Stimulated activated CD4-positive, alpha-beta T cell treated with anti-CD3 and anti-CD28 coated beads, Interleukin-15, amount 100 ng/mL, for 1 hour (primary cell): Measurements from ENCODE around the gene CHD5.

ENCODE experiments used
- DNase-seq, 2 donors: peaks; one replicate each; pipeline ENCODE4 v3.0.0-alpha.2; 2020; ENCODE audit warnings: low read depth in 1 of 2, low spot score in 1 of 2

Gene CHD5

GRCh38 chr1:6100861-6101783 lies 79.0 kb downstream of the CHD5 start:
- no peak for DNase-seq

GRCh38 chr1:6099787-6100765 lies 80.0 kb downstream of the CHD5 start:
- no peak for DNase-seq

- no peak for DNase-seq
Measured at GRCh38 chr1:6099297-6099696, 80.8 kb downstream of the CHD5 start.

DNA sequence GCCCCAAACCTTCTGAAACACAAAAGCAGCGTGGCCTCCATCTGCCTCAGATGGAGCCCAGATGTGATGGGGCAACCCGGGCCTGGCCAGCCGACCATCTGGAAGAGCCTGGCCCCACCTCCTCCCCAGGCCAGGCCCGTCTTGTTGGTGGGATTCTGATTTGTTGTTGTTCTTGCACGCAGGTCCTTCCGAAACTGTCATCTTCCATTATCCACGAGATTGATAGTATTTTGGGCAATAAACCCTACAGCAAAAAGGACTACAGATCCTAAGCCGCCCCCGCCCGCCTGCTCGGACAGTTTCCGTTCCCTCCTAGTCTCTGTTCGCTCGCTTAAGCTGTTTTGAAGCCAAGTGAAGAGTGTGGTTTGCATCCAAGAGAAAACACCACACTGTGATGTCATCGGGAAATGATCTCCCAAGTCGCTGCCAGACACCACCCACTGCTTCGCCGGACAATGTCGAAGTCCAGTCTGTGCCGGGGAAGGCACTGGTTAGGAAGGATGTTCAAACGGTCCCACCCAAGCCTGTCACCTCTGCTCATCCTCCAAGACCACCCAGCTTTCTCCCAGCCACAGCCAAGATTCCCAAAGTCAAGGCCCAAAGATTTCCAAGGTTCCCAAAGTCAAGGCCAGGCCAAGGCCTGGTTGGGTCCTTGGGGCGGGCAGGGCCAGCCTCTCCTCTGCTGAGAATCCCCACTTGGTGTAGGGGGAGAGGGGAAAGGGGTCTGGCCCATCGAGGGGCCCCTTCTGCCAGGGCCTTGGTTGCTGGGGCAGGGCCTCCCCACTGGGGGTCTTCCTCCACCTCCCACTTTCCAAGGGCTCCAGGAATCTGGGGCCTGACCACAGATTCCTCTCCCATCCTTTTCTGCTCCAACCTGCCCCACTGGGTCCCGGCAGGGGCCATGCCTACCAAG lies 81.6 kb downstream of the CHD5 start:
- no peak for DNase-seq

- DNase-seq, result no peak
Measured at GRCh38 chr1:6097824-6098223, 82.3 kb downstream of the CHD5 start.

DNA sequence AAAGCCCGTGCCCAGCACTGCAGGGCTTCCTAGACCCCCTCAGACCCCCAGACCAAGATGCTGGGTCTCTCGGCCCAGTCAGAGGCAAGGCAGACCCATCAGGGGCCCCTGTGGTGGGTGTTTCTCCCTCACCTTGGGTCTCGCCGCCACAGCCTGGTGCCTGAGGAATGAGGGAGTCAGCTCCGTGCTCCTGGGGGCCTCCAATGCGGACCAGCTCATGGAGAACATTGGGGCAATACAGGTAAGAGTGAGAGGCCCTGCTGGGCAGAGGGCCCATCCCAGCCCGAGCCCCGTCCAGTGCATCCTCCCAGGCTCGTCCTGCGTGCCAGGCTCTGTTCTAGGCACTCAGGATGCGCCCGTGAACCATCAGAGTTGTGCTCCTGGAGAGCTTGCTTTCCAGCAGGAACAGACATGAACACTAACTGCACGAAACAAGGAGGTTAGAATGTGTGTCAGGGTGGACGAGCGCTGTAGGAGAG lies 83.0 kb downstream of the CHD5 start:
- no peak for DNase-seq

DNA sequence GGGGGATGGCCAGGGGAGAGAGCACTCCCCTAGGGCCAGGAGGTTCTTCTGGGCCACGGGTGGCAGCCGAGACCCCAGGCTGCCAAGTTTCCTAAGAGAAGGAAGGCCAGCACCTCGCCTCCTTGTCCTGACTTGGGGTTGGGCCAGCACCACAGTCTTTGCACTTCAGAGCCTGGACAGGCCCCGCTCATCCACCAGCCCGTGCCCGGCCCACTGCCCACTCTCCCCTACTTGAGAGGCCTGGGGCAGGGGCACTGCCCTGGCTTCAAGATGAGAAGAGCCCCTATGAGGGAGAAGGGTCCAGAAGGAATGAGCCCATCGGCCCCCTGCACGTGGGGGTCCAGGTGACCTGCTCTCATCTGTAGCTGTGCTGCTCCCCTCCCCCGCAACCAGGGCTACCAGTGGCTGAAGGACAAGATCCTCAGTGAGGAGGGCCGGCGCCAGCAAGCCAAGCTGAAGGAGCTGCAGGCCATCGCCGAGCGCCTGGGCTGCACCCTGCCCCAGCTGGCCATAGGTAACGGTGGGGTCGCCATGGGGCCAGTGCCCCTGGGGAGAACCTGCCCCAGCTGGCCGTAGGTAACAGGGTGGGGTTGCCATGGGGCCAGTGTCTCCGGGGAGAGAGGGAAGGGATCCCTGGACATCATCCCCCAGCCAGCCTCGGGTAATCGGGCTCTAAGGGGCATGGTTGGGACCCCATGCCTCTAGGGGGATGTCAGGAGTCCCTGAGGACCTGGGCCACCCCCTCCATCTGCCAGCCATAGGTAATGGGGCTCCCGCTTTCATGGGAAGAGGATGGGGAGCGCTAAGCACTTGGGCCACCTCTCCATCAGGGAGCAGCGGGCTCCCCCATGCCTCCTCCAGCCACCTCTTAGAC lies 83.6 kb downstream of the CHD5 start:
- no peak for DNase-seq

GRCh38 chr1:6095511-6096242 lies 84.4 kb downstream of the CHD5 start:
- DNase-seq, result no peak

GRCh38 chr1:6094801-6095505 lies 85.2 kb downstream of the CHD5 start:
- no peak for DNase-seq

GRCh38 chr1:6094246-6094645 lies 85.9 kb downstream of the CHD5 start:
- DNase-seq, result no peak

DNA sequence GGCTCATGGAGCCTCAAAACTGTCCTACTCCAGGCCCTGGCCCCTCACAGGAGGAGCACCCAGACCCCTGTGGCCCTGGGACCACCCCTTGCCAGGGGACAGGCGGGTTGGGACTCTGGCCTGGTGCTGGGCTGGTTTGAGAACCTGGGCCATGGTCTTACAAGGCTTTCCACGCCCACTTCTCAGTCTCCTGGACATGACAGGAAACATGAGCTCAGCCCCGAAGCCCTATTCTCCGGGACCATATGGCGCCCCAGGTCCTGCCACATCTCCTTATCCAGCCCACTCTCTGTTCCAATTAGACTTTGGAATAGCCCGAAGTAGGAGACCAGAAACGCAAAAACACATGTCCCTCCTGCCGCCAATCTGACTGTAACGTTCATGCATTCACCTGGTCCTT lies 86.5 kb downstream of the CHD5 start:
- DNase-seq, result no peak

DNA sequence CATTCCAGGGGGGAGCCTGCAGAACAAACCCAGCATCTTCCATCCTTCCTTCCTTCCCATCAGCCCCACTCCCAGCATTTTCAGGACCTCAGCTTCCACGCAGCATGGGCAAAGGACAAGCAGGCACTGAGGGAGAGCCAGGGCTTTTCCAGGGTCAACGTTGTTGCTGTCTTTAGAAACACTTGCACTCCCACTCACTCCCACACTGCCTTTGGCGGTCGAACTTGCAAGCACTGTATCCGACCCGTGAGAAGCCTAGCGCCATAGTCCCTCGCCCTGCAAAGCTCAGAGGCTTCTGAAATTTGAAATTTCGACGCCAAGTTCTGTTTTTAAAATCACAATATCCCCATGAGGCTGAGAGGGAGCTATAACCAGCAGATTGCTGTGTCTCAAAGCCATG lies 87.0 kb downstream of the CHD5 start:
- no peak for DNase-seq

DNA sequence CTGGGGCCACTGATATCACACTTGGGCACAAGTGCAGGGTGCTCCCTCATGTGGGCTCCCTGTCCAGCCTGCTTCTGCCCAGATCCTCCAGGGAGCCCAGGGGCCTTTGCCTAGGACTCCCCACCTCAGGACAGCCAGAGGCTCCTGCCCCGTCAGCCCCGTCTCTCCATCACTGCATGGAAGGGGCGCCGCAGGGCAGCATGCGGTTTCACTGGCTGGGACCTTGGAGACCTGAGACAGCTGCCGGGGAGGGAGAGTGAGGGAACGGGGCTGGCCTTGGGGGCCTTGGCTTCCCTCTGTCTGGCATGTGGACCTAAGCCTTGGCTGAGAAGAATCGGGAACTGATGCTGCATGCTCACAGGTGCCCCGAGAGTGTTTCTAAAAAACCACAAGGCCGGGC lies 87.9 kb downstream of the CHD5 start:
- no peak for DNase-seq

DNA sequence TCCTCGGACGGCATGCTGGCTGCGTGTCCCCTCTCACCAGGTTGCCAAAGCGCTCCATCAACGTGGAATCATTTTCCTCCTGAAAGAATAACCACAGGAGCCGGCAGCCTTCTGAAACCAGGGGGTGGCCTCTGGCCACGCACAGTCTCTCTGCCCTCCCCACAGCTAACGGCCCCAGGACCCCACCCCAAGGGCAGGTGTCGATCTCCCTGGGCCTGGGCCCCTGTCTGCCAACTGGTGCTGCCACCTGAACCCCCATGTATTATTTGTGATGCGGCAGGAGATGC lies 88.4 kb downstream of the CHD5 start:
- DNase-seq, result no peak

DNA sequence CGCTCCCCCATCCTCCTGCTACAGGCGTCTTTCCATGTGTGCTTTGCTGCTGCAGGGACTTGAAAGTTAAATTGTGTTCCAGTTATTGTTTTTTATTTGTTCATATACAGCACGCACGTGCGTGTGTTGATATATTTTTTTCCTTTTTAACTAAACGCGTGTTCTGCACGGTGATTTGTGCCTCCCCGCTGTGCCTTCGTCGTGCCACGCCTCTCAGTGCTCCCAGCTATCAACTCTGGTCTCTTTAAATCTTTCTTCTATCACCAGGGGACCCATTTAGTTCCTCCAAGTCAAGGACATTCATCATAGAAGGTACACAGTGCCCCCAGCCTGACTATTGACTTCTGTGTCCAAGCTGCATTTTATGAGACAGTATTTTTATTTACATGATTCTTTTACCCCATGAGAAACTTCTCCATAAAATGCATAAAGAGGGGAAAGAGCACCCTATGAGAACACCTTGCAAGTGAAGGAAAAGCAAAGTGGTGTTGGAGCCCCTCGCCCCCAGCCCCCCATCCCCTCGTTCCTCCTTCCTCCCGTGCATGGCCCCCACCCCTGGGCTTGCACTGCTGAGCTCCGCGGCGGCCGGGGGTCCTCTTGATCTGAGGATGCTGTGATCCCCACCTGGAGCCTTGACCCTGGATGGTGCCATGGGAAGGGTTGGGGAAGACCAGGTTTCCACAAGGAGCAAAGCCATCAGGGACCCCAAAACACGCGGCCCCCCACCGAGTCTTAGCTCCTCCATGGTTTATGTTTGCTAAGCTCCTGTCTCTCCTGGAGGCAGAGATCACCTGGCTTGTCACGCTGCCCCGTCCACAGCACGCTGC lies 88.9 kb downstream of the CHD5 start:
- no peak for DNase-seq

GRCh38 chr1:6090288-6090687 lies 89.8 kb downstream of the CHD5 start:
- DNase-seq, result no peak

GRCh38 chr1:6088956-6089355 lies 91.2 kb downstream of the CHD5 start:
- DNase-seq, result no peak

DNA sequence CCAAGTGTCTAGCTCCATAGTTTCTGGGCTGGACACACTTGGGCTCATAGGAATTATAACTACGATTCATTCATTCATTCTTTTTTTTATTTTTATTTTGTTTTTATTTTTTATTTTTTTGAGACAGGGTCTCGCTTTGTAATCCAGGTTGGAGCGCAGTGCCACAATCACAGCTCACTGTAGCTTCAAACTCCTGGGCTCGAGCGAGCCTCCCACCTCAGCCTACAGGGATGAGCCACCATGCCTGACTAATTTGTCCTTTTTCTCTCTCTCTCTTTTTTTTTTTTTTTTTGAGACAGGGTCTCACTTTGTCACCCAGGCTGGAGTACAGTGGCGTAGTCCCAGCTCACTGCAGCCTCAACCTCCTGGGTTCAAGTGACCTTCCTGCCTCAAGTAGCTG lies 92.2 kb downstream of the CHD5 start:
- no peak for DNase-seq
